K562 (cell line): ENCODE measurements around the gene MARVELD1. TPM values are rescaled to one million over a fixed set of nuclear protein-coding genes. Genes with fewer than 3 reads are reported as not detected.

ENCODE experiments used
- ARID1B ChIP-seq: fragments of 450-650 bp; IDR thresholded peaks from 2 replicates; pipeline ENCODE4 v1.6.1; 2016; ENCODE audit warnings: antibody characterized with exemption, mild to moderate bottlenecking, inconsistent platforms
- BCOR ChIP-seq: fragments of 450-650 bp; IDR thresholded peaks from 2 replicates; pipeline ENCODE4 v1.6.1; 2016
- BRF1 ChIP-seq: IDR thresholded peaks from 3 replicates; pipeline ENCODE4 v1.6.1; 2011; ENCODE audit warnings: borderline replicate concordance, mild to moderate bottlenecking; ENCODE audit not compliant: insufficient read length; ENCODE audit errors: extremely low read depth
- CBFB ChIP-seq: sonication (generic); formaldehyde crosslinking; IDR thresholded peaks from 2 replicates; pipeline ENCODE4 v1.4.0; 2020; ENCODE audit warnings: mild to moderate bottlenecking, missing genetic modification reagents
- ESRRA ChIP-seq: fragments of 450-650 bp; IDR thresholded peaks from 2 replicates; pipeline ENCODE4 v1.6.1; 2014; ENCODE audit warnings: low read depth, mild to moderate bottlenecking, moderate library complexity, borderline replicate concordance
- GABPA ChIP-seq: fragments of 200-800 bp; sonication (Bioruptor generic); conservative IDR thresholded peaks from 2 replicates; pipeline ENCODE4 v1.6.1; 2016; ENCODE audit warnings: low read depth, missing genetic modification characterization, missing compliant biosample characterization
- JUND ChIP-seq, 2 experiments: IDR thresholded peaks; 2 replicates in 1 of 2; 3 replicates in 1 of 2; pipeline ENCODE4 v1.6.1; 2011; ENCODE audit warnings: borderline replicate concordance in 2 of 2, low read depth in 2 of 2, low read length in 2 of 2, improper control_type of control experiment in 1 of 2, missing biosample characterization in 1 of 2, missing genetic modification characterization in 1 of 2, missing genetic modification reagents in 1 of 2
- KAT8 ChIP-seq: fragments of 450-650 bp; IDR thresholded peaks from 2 replicates; pipeline ENCODE4 v1.6.1; 2016; ENCODE audit warnings: low read depth, mild to moderate bottlenecking
- KDM2B ChIP-seq: fragments of 250-450 bp; sonication (Bioruptor Pico); IDR thresholded peaks from 2 replicates; pipeline ENCODE4 v1.8.0; 2021; ENCODE audit warnings: mild to moderate bottlenecking, moderate library complexity
- NFXL1 ChIP-seq: fragments of 450-650 bp; formaldehyde crosslinking; IDR thresholded peaks from 2 replicates; pipeline ENCODE4 v1.4.0; 2021; ENCODE audit warnings: mild to moderate bottlenecking
- NR0B1 ChIP-seq: fragments of 450-650 bp; IDR thresholded peaks from one replicate; pipeline ENCODE4 v1.6.1; 2018; ENCODE audit warnings: mild to moderate bottlenecking, moderate library complexity; ENCODE audit not compliant: partially characterized antibody
- POU5F1 ChIP-seq: fragments of 150-350 bp; IDR thresholded peaks from 2 replicates; pipeline ENCODE4 v1.6.1; 2014; ENCODE audit warnings: borderline replicate concordance, low read length, low read depth, mild to moderate bottlenecking; ENCODE audit not compliant: partially characterized antibody
- PTTG1 ChIP-seq: fragments of 450-650 bp; IDR thresholded peaks from 2 replicates; pipeline ENCODE4 v1.6.1; 2016; ENCODE audit warnings: low read depth, mild to moderate bottlenecking, missing genetic modification characterization, missing compliant biosample characterization
- RCOR1 ChIP-seq, 2 experiments: IDR thresholded peaks; 2 replicates each; pipeline ENCODE4 v1.6.1; 2012; ENCODE audit warnings: low read depth in 2 of 2, low read length in 2 of 2, borderline replicate concordance in 1 of 2, improper control_type of control experiment in 1 of 2
- SMAD4 ChIP-seq: fragments of 250-450 bp; sonication (Bioruptor Pico); conservative IDR thresholded peaks from 2 replicates; pipeline ENCODE4 v1.8.0; 2021; ENCODE audit warnings: inconsistent platforms, mild to moderate bottlenecking, moderate library complexity
- TSHZ1 ChIP-seq: fragments of 250-450 bp; sonication (Bioruptor Pico); IDR thresholded peaks from 2 replicates; pipeline ENCODE4 v1.4.0; 2020; ENCODE audit warnings: mild to moderate bottlenecking, moderate library complexity
- ZKSCAN1 ChIP-seq: fragments of 150-350 bp; IDR thresholded peaks from 2 replicates; pipeline ENCODE4 v1.6.1; 2016; ENCODE audit warnings: low read depth, low read length
- ZNF766 ChIP-seq: fragments of 200-800 bp; sonication (Bioruptor generic); conservative IDR thresholded peaks from 2 replicates; pipeline ENCODE4 v1.6.1; 2016; ENCODE audit warnings: missing genetic modification characterization, missing compliant biosample characterization
- polyA plus RNA-seq, 8 experiments: library from polyadenylated mRNA; depleted of rRNA in 4 of 8; stranded (reverse) in 5 of 8; unstranded in 3 of 8; fragments of >200 nt; fragmentation: Nextera tagmentation in 2 of 8; fragmentation: Illumina TruSeq in 1 of 8; extraction: Ambion mirVana in 2 of 8; extraction: Trizol in 1 of 8; gene quantifications; 2 replicates each; pipeline versions ENCODE4 v1.2.1 to v1.2.3, GENCODE V29; 2011 to 2014; ENCODE audit warnings: inconsistent platforms in 1 of 8, missing spikeins in 1 of 8
- total RNA-seq, 7 experiments: library from RNA; depleted of rRNA in 6 of 7; stranded (reverse); fragments of >200 nt in 6 of 7; fragmentation: Illumina TruSeq in 2 of 7; extraction: Trizol in 2 of 7; gene quantifications; 2 replicates each; pipeline versions ENCODE4 v1.2.1 to v1.2.3, GENCODE V29; 2011 to 2021; ENCODE audit warnings: low replicate concordance in 1 of 7
- TF ChIP-seq, protein P1 (sequence below): fragments of 450-650 bp; formaldehyde crosslinking; IDR thresholded peaks from 2 replicates; pipeline ENCODE4 v1.4.0; 2020; ENCODE audit warnings: mild to moderate bottlenecking, mixed read lengths

The MARVELD1 gene
- total and polyA plus RNA-seq, 9 of the 15 experiments (the other 6 are each of a cell fraction or from before 2014, with no cell fraction given), result 2.7 to 12.5 (median 5.3) TPM

DNA sequence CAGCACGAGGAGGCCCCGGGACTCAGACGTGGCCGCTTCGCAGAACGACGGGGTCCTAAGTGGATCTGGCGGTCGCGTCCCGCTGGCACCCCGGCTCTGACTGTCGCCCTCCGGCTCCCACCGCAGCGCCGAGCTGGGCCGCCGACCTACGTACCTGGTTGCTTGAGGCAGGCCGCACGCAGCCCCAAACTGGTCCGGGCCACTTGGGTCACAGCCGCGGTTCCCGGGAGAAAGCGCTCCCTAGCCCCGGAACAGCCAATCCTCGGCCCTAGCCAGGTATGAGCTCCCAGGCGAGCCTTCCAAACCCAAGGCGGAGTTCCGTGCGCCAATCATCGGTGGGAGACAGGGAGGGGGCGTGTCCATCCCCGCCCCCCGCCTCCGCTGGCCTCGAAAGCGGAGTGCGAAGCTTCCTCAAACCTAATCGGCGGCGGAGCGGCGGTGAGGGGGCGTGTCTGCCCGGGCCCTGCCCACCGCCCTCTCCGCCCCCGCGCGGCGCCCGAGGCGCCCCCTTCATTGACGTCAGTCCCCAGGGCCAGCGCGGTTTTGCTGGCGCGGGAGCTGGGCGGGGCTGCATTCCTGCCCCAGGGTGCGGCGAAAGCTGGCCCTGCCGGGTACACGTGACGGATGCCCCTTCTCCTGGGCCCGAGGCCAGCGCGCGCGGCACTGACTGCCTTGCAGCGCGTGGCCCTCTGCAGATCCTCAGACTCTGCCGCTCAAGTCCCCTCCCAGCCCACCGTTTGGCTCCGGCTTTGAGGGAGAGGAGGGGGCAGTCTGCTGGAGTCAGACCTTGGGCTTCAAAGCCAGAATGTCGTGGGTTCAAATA, 26.4 kb upstream of the MARVELD1 start, which contains the start of gene AVPI1 (continued):
- TF ChIP-seq TSHZ1 (CRISPR knock-in tag) (0 out of 2 replicates have a peak, but pooled peaks have one; percentile 12), NR0B1 (no peak), ZNF766 (CRISPR knock-in tag) (peak; percentile 55; the same call in 1 of the 2 replicates), BCOR (0 out of 2 replicates have a peak, but pooled peaks have one; percentile 11), POU5F1 (no peak), JUND (IDR thresholded peaks at IDR 0.05; ENCODE audit: borderline replicate concordance, low read depth, low read length) (peak; percentile 68; the same call in 1 of the 2 replicates), JUND (tag; IDR thresholded peaks at IDR 0.05; ENCODE audit: borderline replicate concordance, low read depth, low read length) (peak; percentile 61; the same call in 1 of the 3 replicates), ZKSCAN1 (no peak), BRF1 (no peak), ESRRA (peak; percentile 84; the same call in 1 of the 2 replicates), GABPA (tag) (peak; percentile 25; the same call in 1 of the 2 replicates), NFXL1 (CRISPR knock-in tag) (no peak), RCOR1 (IDR thresholded peaks at IDR 0.05; ENCODE audit: borderline replicate concordance in 1 of 2, low read depth in 2 of 2, low read length in 2 of 2) (no peak; a peak in 1 of 4 replicates), CBFB (CRISPR knock-in tag) (peak; percentile 46; the same call in 1 of the 2 replicates), KDM2B (CRISPR knock-in tag) (peak; percentile 59; the same call in 1 of the 2 replicates), ARID1B (no peak), KAT8 (no peak), PTTG1 (tag) (no peak), SMAD4 (peak; percentile 69)
- TF ChIP-seq, protein P1, sequence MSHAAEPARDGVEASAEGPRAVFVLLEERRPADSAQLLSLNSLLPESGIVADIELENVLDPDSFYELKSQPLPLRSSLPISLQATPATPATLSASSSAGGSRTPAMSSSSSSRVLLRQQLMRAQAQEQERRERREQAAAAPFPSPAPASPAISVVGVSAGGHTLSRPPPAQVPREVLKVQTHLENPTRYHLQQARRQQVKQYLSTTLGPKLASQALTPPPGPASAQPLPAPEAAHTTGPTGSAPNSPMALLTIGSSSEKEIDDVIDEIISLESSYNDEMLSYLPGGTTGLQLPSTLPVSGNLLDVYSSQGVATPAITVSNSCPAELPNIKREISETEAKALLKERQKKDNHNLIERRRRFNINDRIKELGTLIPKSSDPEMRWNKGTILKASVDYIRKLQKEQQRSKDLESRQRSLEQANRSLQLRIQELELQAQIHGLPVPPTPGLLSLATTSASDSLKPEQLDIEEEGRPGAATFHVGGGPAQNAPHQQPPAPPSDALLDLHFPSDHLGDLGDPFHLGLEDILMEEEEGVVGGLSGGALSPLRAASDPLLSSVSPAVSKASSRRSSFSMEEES (CRISPR knock-in tag), result peak; percentile 26; the same call in 1 of the 2 replicates
